Right cardiac atrium (tissue), 5 donors: ENCODE measurements around the gene LETM1. TPM values are rescaled to one million over a fixed set of nuclear protein-coding genes. Genes with fewer than 3 reads are reported as not detected.
"Not testable (repeated sequence)": the region's sequence is repeated elsewhere in the genome, so short reads cannot be mapped to it uniquely, and the experiment has no call there.

Experiments
- ATAC-seq, 2 donors: fragments of 200-7000 bp; cut with Tn5 transposase; one replicate each; pipeline versions ENCODE4 v1.8.0 to v1.9.1; 2020; ENCODE audit warnings: moderate library complexity in 2 of 2, mild to moderate bottlenecking in 1 of 2
- DNase-seq, 3 donors: peaks; one replicate each; pipeline ENCODE4 v3.0.0-alpha.2; 2020
- H3K27ac ChIP-seq: one replicate; pipeline ENCODE4 v1.5.1; 2013; ENCODE audit warnings: mild to moderate bottlenecking, low read length, control low read depth, moderate library complexity
- H3K27me3 ChIP-seq: one replicate; pipeline ENCODE4 v1.6.1; 2013; ENCODE audit not compliant: control insufficient read depth, insufficient read depth
- H3K4me1 ChIP-seq: one replicate; pipeline ENCODE4 v1.6.1; 2013; ENCODE audit warnings: low read length; ENCODE audit not compliant: control insufficient read depth, insufficient read depth
- H3K4me3 ChIP-seq: one replicate; pipeline ENCODE4 v1.5.1; 2013; ENCODE audit warnings: low read length, control low read depth
- H3K9me3 ChIP-seq: one replicate; pipeline ENCODE4 v1.6.1; 2013; ENCODE audit warnings: low read length; ENCODE audit not compliant: control insufficient read depth
- WGBS: extraction: QIAGEN DNeasy Blood & Tissue Kit; methylation state at CpG from one replicate; pipeline ENCODE4 v1.1.7; 2013; 5-methylcytosine and 5-hydroxymethylcytosine counted together
- intact Hi-C, 4 donors: fragments of 100-400 bp; cut with DNase I; formaldehyde crosslinking; loops; one replicate each; pipeline versions ENCODE4 v1.11.0 to v1.14.0; 2022 to 2023
- polyA plus RNA-seq: library from polyadenylated mRNA; stranded (reverse); fragments of 200-250 nt; gene quantifications from one replicate; pipeline ENCODE4 v1.2.3, GENCODE V29; 2013
- total RNA-seq, 4 donors: library from RNA; stranded (reverse); fragmentation: NEBNext Ultra II Directional; extraction: Animal tissue kit (Norgen Biotek cat#: 25700); gene quantifications; one replicate each; pipeline ENCODE4 v1.2.1, GENCODE V29; 2021
- donor health status: healthy with polysubstance abuse.
- donor health status: DM: no; HTN: yes; CAD: no.
- donor health status: DM: no; HTN: no; CAD: no.
- donor health status: DM: no; HTN: yes; CAD: no; lungs with severe emphysema.
- donor health status: DM: yes; HTN: yes; CAD: no.

Gene LETM1
- total and polyA plus RNA-seq, 5 donors = 19.3 to 41.7 (median 37.7) TPM

DNA sequence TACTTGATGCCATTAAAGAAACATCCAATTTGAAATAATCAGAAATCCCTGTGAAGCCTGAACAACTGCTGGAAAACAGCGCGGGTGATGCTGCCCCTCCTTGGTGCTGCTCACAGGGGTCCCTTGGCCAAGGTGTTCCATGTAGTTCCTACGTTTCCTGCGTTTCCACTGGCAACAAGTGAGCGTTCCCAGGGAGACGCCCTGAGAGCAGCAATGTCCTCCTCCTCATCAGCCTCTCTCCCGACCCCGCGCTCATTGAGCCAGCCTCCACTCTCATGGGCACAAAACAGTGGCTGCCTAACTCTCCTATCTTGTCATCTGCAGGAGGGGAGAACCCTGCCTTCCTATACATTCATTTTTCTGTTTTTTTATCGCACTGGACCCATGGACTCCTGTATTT lies 18.9 kb downstream of the LETM1 start:
- ATAC-seq (no peak), DNase-seq (no peak)
- Histone ChIP-seq H3K27ac (no peak overlapping the region), H3K4me1 (no peaks in the 10 kb centered on the region), H3K27me3 (no peaks in the 10 kb centered on the region), H3K4me3 (no peak overlapping the region), H3K9me3 (no peaks in the 10 kb centered on the region)
- WGBS = 91% methylated on average over 10 of the region's 10 CpGs
- intact Hi-C loops = no loop called here

- H3K9me3 ChIP-seq = no peaks in the 10 kb centered on the region
- intact Hi-C loops = no loop called here
- no peak overlapping the region for H3K27ac ChIP-seq
- no peaks in the 10 kb centered on the region for H3K27me3 ChIP-seq
- DNase-seq = no peak
- H3K4me3 ChIP-seq = no peak overlapping the region
- 95% methylated on average over 7 of the region's 7 CpGs for WGBS
- no peak for ATAC-seq
- H3K4me1 ChIP-seq = no peaks in the 10 kb centered on the region
Measured at GRCh38 chr4:1836650-1837049, 19.3 kb downstream of the LETM1 start.

DNA sequence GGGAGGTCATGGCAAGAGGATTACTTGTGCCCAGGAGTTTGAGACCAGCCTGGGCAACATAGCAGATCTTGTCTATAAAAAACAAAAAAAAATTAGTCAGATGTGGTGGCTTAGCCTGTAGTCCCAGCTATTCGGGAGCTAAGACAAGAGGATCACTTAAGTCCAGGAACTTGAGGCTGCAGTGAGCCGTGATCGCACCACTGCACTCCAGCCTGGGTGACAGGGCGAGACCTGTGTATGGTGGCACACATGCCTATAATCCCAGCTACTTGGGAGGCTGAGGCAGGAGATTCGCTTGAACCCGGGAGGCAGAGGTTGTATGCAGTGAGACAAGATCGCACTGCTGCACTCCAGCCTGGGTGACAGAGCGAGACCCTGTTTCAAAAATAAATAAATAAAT lies 20.1 kb downstream of the LETM1 start:
- H3K9me3 ChIP-seq, H3K4me3 ChIP-seq, ATAC-seq, H3K4me1 ChIP-seq, DNase-seq, intact Hi-C loops, H3K27me3 ChIP-seq, H3K27ac ChIP-seq: not testable (repeated sequence)
- WGBS = 97% methylated on average over 8 of the region's 8 CpGs

GRCh38 chr4:1834047-1834775 lies 21.7 kb downstream of the LETM1 start:
- intact Hi-C loops = no loop called here
- DNase-seq = peak in 1 of 3 donors; percentile 36
- no peaks in the 10 kb centered on the region for H3K27me3 ChIP-seq
- ATAC-seq = no peak
- H3K4me1 ChIP-seq = no peaks in the 10 kb centered on the region
- no peaks in the 10 kb centered on the region for H3K9me3 ChIP-seq
- 87% methylated on average over 21 of the region's 21 CpGs for WGBS
- H3K27ac ChIP-seq = no peak overlapping the region
- no peak overlapping the region for H3K4me3 ChIP-seq

DNA sequence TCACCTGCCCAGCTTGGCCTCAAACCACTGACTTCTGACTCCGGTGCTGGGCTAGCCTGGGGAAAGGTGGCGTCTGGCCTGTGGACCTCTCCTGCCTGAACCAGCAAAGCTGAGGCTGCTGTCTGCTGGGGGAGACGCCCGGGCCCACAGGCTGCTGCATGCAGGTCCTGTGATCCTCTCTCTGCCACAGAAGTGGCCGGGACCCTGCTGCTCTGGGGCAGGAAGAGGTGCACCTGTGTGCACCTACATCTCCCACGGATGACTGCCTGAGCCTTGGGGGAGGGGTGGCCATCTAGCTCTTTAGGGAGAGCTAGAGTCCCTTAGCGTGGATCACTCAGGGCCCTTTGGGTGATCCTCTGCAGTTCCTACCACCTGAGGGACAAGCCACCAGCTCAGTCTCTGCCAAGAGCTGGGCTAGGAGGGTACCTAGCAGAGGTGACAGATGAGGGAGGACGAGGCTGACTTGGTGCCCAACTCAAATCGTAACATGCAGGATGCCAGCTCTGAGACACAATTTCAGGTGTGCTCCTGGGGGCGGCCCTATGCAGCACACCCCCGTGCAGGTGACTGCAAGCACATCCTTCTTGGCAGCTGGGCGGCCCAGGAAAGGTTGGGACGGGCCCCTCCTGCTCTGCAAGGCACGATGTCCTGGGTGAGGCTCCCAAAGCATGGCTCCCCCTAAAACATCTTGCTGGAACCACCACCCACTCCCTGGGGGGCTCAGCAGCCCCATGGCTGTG lies 22.5 kb downstream of the LETM1 start:
- 93% methylated on average over 14 of the region's 14 CpGs for WGBS
- intact Hi-C loops = no loop called here
- DNase-seq (no peak), ATAC-seq (peak; percentile 10 to 13)
- Histone ChIP-seq H3K9me3 (no peaks in the 10 kb centered on the region), H3K4me3 (no peak overlapping the region), H3K27me3 (no peaks in the 10 kb centered on the region), H3K27ac (no peak overlapping the region), H3K4me1 (no peaks in the 10 kb centered on the region)

DNA sequence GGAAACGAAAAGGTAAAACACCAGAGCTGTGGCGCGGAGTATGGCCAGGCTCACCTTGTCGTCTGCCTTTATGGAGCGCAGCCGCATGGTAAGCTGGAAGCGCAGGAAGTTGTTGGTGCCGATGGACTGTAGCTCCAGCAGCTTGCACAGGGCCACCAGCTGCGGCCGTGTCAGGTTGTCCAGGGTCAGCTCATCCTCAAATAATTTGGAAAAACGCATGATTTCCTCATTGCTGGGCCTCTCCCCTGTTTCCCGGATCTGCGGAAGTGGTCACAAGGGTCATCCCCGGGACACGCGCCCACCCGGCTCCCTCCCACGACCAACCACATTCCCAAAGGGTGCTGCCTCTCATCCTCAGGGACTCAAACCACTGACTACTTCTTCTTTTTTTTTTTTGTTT lies 23.3 kb downstream of the LETM1 start:
- Histone ChIP-seq H3K4me1 (no peaks in the 10 kb centered on the region), H3K27me3 (no peaks in the 10 kb centered on the region), H3K4me3 (no peak overlapping the region), H3K27ac (no peak overlapping the region), H3K9me3 (no peaks in the 10 kb centered on the region)
- ATAC-seq (no peak), DNase-seq (no peak)
- intact Hi-C loops = no loop called here
- WGBS = 92% methylated on average over 18 of the region's 18 CpGs

GRCh38 chr4:1831331-1831730 lies 24.6 kb downstream of the LETM1 start:
- ATAC-seq (peak; percentile 15 to 16), DNase-seq (no peak)
- H3K27me3 ChIP-seq = no peaks in the 10 kb centered on the region
- no peaks in the 10 kb centered on the region for H3K4me1 ChIP-seq
- intact Hi-C loops = no loop called here
- H3K9me3 ChIP-seq = no peaks in the 10 kb centered on the region
- 94% methylated on average over 8 of the region's 8 CpGs for WGBS
- H3K4me3 ChIP-seq = no peak overlapping the region
- H3K27ac ChIP-seq = no peak overlapping the region

GRCh38 chr4:1830642-1831228 lies 25.2 kb downstream of the LETM1 start:
- Histone ChIP-seq H3K4me1 (no peaks in the 10 kb centered on the region), H3K27ac (no peak overlapping the region), H3K4me3 (no peak overlapping the region), H3K9me3 (no peaks in the 10 kb centered on the region), H3K27me3 (no peaks in the 10 kb centered on the region)
- intact Hi-C loops = no loop called here
- no peak for ATAC-seq
- WGBS = 87% methylated on average over 8 of the region's 8 CpGs
- DNase-seq = no peak

DNA sequence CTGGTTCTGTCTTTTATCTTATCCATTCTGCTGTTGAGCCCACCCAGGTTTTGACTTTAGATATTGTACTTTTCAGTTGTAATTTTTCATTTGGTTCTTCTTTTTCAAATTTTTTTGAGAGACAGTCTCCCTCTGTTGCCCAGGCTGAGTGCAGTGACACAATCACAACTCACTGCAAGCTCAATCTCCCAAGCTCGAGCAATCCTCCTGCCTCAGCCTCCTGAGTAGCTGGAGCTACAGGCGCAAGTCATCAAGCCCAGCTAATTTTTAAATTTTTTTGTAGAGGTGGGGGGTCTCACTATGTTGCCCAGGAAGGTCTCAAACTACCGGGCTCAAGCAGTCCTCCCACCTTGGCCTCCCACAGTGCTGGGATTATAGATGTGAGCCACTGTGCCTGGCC lies 25.7 kb downstream of the LETM1 start:
- ATAC-seq = no peak
- Histone ChIP-seq H3K4me1 (no peaks in the 10 kb centered on the region), H3K27me3 (no peaks in the 10 kb centered on the region), H3K27ac (no peak overlapping the region), H3K9me3 (no peaks in the 10 kb centered on the region), H3K4me3 (no peak overlapping the region)
- intact Hi-C loops = no loop called here
- WGBS = 93% methylated on average over 3 of the region's 3 CpGs
- DNase-seq = no peak

DNA sequence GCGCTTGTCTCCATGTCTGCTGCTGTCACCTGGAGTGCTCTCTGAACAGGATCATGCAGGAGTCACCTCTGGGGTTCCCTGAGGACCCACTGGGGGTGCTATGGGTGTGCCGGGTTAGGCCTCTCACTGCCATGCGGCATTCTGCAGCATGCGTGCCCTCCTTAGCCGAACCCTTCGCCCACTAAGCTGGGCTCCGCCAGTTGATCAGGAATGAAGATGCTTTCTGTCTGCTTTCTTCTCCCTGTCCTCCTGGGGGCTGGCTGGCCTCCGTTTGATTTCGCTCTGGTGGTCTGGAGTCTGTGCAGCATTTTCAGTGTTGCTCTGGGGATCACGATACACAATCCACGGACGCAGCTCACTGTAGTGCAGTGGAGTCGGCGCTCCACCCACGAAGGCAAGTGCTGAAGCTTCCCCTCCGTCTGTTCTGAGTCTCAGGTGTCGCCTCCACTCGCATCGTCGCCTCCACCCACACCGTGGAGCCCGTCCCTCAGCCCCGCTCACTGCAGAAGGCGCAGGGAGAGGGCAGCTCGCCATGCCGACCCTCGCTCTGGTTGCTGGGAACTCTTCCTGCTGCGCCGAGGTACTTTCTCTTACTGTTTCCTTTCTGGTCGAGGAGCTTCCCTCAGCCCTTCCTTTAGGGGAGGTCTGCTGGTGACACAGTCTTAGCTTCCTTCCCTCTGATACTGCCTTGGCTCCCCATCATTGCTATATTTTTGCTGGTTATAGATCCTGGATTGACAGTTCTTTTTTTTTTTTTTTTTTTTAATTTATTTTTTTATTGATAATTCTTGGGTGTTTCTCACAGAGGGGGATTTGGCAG lies 29.2 kb downstream of the LETM1 start:
- H3K9me3 ChIP-seq = no peaks in the 10 kb centered on the region
- H3K27me3 ChIP-seq = no peaks in the 10 kb centered on the region
- ATAC-seq (peak in 1 of 2 donors; percentile 7), DNase-seq (peak in 1 of 3 donors; percentile 39)
- H3K27ac ChIP-seq = no peak overlapping the region
- intact Hi-C loops = no loop called here
- WGBS = 87% methylated on average over 30 of the region's 30 CpGs
- no peak overlapping the region for H3K4me3 ChIP-seq
- no peaks in the 10 kb centered on the region for H3K4me1 ChIP-seq

GRCh38 chr4:1825326-1825725 lies 30.6 kb downstream of the LETM1 start:
- H3K27me3 ChIP-seq = no peaks in the 10 kb centered on the region
- DNase-seq = peak in 1 of 3 donors; percentile 56
- H3K4me3 ChIP-seq = no peak overlapping the region
- intact Hi-C loops = no loop called here
- no peak overlapping the region for H3K27ac ChIP-seq
- no peaks in the 10 kb centered on the region for H3K4me1 ChIP-seq
- H3K9me3 ChIP-seq = no peaks in the 10 kb centered on the region
- ATAC-seq = no peak
- 78% methylated on average over 19 of the region's 19 CpGs for WGBS
